Measurements from ENCODE around the gene LIMA1.
"Not testable (repeated sequence)": the region's sequence is repeated elsewhere in the genome, so short reads cannot be mapped to it uniquely, and the experiment has no call there.

The LIMA1 gene

GRCh38 chr12:50283229-50283923 lies at the start of gene LIMA1:
LIMA1 (minus strand) TSS chr12:50283520; CDS start chr12:50248751, 34,769 bp downstream.
- DNase-seq = peak; percentile 94

- DNase-seq = no peak
Measured at GRCh38 chr12:50331745-50332144, 48.4 kb upstream of the LIMA1 start.

DNA sequence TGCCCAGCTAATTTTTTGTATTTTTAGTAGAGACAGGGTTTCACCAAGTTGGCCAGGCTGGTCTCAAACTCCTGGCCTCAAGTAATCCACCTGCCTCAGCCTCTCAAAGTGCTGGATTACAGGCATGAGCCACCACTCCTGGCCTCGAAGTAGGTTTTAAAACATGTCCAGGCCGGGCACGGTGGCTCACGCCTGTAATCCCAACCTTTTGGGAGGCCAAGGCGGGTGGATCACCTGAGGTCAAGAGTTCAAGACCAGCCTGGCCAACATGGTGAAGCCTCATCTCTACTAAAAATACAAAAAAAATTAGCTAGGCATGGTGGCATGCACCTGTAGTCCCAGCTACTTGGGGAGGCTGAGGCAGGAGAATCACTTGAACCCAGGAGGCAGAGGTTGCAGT lies 45.3 kb upstream of the LIMA1 start:
- DNase-seq = not testable (repeated sequence)

- DNase-seq = no peak
Measured at GRCh38 chr12:50326590-50327284, 43.4 kb upstream of the LIMA1 start.

DNA sequence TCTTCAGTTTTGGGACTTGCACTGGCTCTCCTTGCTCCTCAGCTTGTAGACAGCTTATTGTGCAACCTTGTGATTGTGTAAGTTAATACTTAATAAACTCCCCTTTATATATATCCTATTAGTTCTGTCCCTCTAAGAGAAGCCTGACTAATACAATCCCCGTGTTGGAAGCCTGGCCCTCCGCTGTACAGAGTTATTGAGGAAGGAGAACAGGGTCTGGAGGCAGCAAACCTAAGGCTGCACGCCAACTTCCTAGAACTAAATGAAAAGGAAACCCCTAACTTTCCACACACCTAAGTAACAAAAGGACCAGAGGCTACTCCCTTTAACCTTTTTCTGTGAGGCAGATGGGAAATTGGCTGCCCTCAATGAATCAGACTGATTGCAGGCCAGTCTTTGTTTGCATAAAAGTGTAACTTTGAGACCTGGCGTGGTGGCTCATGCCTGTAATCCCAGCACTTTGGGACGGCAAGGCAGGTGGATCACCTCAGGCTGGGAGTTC lies 42.6 kb upstream of the LIMA1 start:
- DNase-seq = no peak

GRCh38 chr12:50324770-50325169 lies 41.5 kb upstream of the LIMA1 start:
- not testable (repeated sequence) for DNase-seq

- DNase-seq = not testable (repeated sequence)
Measured at GRCh38 chr12:50324077-50324476, 40.8 kb upstream of the LIMA1 start.

DNA sequence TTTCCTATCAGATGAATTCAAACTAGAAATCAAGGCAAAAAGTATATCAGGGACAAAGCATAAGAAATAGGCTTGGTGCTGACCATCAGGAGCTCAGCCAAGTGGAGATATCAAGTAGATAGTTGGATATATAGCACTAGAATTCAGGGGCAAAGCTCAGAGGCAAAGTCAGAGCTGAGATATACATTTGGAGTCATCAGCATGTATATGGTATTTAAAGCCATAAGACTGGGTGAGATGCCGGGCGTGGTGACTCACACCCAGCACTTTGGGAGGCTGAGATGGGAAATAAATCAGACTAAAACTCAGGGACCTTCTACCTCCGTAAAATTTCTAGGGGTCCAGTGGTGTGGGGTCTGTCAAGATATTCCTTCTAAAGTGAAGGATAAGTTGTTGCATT lies 38.9 kb upstream of the LIMA1 start:
- DNase-seq = no peak

DNA sequence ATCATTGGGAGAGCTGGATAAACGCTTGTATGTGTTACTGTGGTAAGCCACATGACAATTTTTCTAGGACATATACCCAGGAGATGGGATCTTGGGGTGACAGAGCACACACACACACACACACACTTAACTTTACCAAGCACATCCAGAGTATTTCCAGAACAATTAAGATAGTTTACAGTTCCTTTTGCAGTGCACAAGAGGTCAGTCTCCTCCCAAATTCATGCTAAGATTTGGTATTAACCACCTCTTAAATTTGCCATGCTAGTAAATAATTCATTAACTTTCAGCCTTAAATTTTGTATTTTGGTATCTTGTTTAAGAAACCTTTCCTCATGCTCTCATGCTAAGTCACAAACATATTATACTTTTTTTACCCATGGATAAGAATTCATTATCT lies 33.9 kb upstream of the LIMA1 start:
- no peak for DNase-seq

DNA sequence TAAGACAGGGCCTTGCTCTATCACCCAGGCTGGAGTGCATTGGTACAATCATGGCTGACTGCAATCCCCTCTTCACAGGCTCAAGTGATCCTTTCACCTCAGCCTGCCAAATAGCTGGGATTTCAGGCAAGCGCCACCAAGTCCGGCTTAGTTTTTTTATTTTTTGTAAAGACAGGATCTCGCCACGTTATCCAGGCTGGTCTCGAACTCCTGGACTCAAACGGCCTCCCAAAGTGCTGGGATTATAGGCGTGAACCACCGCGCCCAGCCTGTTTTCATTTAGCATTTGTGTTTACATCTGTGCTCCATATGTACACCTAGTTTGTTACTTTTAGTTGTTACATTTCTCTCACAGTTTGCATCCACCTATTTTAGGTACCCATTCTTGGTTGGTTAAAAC lies 32.5 kb upstream of the LIMA1 start:
- no peak for DNase-seq

- DNase-seq = peak; percentile 2
Measured at GRCh38 chr12:50314636-50315312, 31.5 kb upstream of the LIMA1 start.

DNA sequence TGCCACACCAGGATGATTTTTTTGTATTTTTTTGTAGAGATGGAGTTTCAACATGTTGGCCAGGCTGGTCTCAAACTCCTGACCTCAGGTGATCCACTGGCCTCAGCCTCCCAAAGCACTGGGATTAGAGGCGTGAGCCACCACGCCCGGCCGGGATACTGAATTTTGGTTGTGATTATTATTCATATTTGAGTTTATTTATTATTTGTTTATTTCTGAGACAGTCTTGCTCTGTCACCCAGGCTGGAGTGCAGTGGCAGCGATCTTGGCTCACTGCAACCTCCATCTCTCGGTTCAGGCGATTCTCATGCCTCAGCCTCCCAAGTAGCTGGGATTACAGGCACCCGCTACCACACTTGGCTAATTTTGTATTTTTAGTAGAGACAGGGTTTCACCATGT lies 30.7 kb upstream of the LIMA1 start:
- DNase-seq = not testable (repeated sequence)

DNA sequence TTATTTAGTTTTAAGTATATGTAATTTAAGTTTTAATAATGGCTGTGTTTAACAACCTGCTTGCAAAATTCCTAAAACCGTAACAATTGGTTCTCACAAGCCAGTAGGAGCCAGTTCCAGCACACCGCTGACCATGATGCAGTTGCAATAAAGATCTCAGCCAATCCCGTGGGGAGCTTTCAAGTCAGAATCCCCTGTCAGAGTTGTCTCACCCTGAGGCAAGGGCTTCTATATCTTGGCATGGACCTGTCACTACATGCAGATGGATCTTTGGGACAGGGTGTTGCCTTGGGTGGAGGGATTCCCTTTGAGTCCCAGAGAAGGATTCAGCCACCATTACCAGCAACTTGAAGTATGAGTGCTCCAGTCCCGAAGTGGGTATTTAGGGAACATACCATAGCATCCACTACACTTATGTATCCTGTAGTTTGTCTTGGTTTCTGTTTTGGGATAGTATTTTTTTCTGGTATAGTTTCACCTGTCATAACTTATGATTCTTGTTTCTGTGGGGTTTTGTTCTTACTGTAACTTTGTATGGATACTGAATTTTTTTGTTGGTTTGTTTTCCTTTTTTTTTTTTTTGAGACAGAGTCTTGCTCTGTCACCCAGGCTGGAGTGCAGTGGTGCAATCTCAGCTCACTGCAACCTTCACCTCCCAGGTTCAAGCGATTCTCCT lies 30.1 kb upstream of the LIMA1 start:
- DNase-seq = no peak

- DNase-seq = not testable (repeated sequence)
Measured at GRCh38 chr12:50311858-50312609, 28.7 kb upstream of the LIMA1 start.

GRCh38 chr12:50309950-50310349 lies 26.6 kb upstream of the LIMA1 start:
- DNase-seq = no peak

GRCh38 chr12:50302686-50303085 lies 19.4 kb upstream of the LIMA1 start:
- no peak for DNase-seq

DNA sequence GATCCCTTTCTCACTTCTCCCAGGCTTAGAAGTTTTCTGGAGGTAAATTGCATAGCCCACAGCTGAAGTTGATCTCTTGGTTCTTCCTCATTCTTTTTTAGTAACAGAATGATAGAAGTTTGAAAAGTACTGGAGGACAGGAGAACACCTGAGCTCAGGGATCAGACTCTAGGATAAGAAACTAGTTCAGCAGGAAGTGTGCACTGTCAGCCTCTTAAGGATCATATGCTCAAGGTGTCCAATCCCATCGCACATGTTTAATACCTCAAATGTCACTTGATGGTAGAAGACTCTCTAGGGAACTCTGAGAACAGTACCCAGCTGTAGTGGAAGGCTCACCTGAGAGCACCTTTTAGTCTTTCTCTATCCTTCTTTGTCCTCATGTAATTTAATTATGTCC lies 14.7 kb upstream of the LIMA1 start:
- no peak for DNase-seq

DNA sequence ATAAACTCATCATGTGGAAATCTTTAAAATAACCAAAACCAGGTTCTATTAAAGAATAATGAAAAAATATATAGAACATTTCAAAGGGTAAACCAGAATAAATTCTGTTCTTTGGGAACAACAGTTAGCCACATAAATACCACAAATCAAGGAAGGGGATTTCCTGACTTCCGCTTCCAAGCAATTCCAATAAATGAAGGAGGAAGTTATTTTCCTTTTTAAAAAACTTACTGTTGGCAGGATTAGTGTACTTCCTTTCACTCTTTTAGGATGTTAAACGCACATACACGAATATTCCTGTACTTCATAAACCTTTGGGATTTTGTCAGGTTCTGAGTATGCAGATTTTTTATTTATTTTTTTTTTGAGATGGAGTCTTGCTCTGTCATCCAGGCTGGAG lies 13.7 kb upstream of the LIMA1 start:
- DNase-seq = no peak

DNA sequence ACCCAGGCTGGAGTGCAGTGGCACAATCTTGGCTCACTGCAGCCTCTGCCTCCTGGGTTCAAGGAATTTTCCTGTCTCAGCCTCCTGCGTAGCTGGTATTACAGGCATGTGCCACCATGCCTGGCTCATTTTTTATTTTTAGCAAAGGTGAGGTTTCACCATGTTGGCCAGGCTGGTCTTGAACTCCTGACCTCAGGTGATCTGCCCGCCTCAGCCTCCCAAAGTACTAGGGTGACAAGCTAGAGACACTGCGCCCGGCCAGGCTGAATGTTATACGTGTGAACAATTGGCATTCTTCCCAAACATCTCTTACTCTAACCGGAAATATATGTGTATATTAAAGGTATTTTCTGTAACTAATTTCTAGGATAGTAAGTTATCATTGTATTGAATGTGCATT lies 13.2 kb upstream of the LIMA1 start:
- DNase-seq = no peak

- DNase-seq = no peak
Measured at GRCh38 chr12:50291377-50291776, 8.1 kb upstream of the LIMA1 start.

- DNase-seq = not testable (repeated sequence)
Measured at GRCh38 chr12:50290692-50291091, 7.4 kb upstream of the LIMA1 start.

DNA sequence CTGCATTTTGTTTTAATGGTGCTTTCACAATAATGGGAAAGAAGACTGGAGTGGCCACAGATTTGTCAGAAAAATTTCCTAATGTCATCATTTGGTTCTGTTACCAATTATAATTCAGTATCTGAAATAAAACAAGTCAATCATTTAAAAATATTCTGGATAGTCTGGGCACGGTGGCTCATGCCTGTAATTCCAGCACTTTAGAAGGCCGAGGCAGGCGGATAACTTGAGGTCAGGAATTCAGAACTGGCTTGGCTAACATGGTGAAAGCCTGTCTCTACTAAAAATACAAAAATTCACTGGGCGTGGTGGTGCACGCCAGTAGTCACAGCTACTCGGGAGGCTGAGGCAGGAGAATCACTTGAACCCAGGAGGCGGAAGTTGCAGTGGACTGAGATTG lies 4.0 kb upstream of the LIMA1 start:
- DNase-seq = no peak

- no peak for DNase-seq
Measured at GRCh38 chr12:50285253-50285652, 1.9 kb upstream of the LIMA1 start.
